OCI-LY3 (cell line): ENCODE results near the gene SRP68.

Experiments
- H2AFZ ChIP-seq: fragments of 200-600, 300-600 bp; shearing (Covaris generic); 2 replicates; pipeline ENCODE4 v1.6.0; 2014; ENCODE audit warnings: antibody characterized with exemption, low read depth, low read length
- H3K27ac ChIP-seq: fragments of 200-600, 300-600 bp; sonication (generic); 2 replicates; pipeline ENCODE4 v1.5.1; 2014; ENCODE audit warnings: mild to moderate bottlenecking, low read length, moderate library complexity, mixed read lengths
- H3K27me3 ChIP-seq: fragments of 200-600, 300-600 bp; sonication (generic); 2 replicates; pipeline ENCODE4 v1.6.1; 2014; ENCODE audit warnings: low read depth, low read length, mixed read lengths
- H3K36me3 ChIP-seq: fragments of 200-600, 300-600 bp; sonication (generic); replicated peaks from 2 replicates; pipeline ENCODE3; 2014; ENCODE audit warnings: low read depth, low read length, mixed read lengths
- H3K4me1 ChIP-seq: fragments of 300-600, 200-600 bp; sonication (generic); 2 replicates; pipeline ENCODE4 v1.6.1; 2014; ENCODE audit warnings: low read length, mixed read lengths
- H3K4me2 ChIP-seq: fragments of 200-600, 300-600 bp; sonication (generic); 2 replicates; pipeline ENCODE4 v1.6.1; 2014; ENCODE audit warnings: low read length, mixed read lengths
- H3K4me3 ChIP-seq: fragments of 300-600, 200-600 bp; sonication (generic); 2 replicates; pipeline ENCODE4 v1.5.1; 2014; ENCODE audit warnings: antibody characterized with exemption, mild to moderate bottlenecking, low read length, moderate library complexity
- H3K79me2 ChIP-seq: fragments of 300-600, 200-600 bp; shearing (Covaris generic); 2 replicates; pipeline ENCODE4 v1.6.1; 2014; ENCODE audit warnings: mild to moderate bottlenecking, low read length, mixed read lengths
- H3K9ac ChIP-seq: fragments of 300-600, 200-600 bp; shearing (Covaris generic); 2 replicates; pipeline ENCODE4 v1.6.0; 2014; ENCODE audit warnings: mild to moderate bottlenecking, low read length, moderate library complexity
- H3K9me3 ChIP-seq: fragments of 200-600, 300-600 bp; shearing (Covaris generic); 2 replicates; pipeline ENCODE4 v1.6.1; 2014; ENCODE audit warnings: low read length, mixed read lengths; ENCODE audit not compliant: insufficient read depth
- H4K20me1 ChIP-seq: fragments of 200-600, 300-600 bp; sonication (generic); 2 replicates; pipeline ENCODE4 v1.6.1; 2016; ENCODE audit warnings: low read length, mixed read lengths; ENCODE audit not compliant: insufficient read depth
- CTCF ChIP-seq: fragments of 200-600, 300-600 bp; sonication (generic); IDR thresholded peaks from 2 replicates; pipeline ENCODE4 v1.5.1; 2014; ENCODE audit warnings: antibody characterized with exemption, low read length, low read depth
- EZH2phosphoT487 ChIP-seq: fragments of 200-600 bp; shearing (Covaris generic); IDR thresholded peaks from 2 replicates; pipeline ENCODE4 v1.6.1; 2018; ENCODE audit warnings: antibody characterized with exemption, mixed run types, low read depth

SRP68 gene

GRCh38 chr17:76053246-76054111, 18.8 kb downstream of the SRP68 start:
- Histone ChIP-seq H3K4me1 (no peaks in the 10 kb centered on the region), H3K27me3 (no peaks in the 10 kb centered on the region), H3K36me3 (peaks cover 51% of the 10 kb centered on the region), H3K9me3 (no peaks in the 10 kb centered on the region), H3K9ac (no peak overlapping the region), H3K4me3 (no peak overlapping the region), H3K79me2 (no peaks in the 10 kb centered on the region), H3K27ac (no peak overlapping the region), H4K20me1 (no peaks in the 10 kb centered on the region; the same call in 1 of the 2 replicates), H3K4me2 (no peak overlapping the region), H2AFZ (no peak overlapping the region)
- TF ChIP-seq EZH2phosphoT487 (no peak), CTCF (no peak)

- Histone ChIP-seq H3K79me2 (no peaks in the 10 kb centered on the region), H3K4me2 (no peak overlapping the region), H4K20me1 (no peaks in the 10 kb centered on the region; the same call in 1 of the 2 replicates)
Measured at GRCh38 chr17:76051561-76051960, 20.8 kb downstream of the SRP68 start.

GRCh38 chr17:76050538-76051467, 21.5 kb downstream of the SRP68 start:
- Histone ChIP-seq H3K4me1 (no peaks in the 10 kb centered on the region), H3K79me2 (no peaks in the 10 kb centered on the region), H3K9ac (no peak overlapping the region), H3K4me3 (no peak overlapping the region), H3K27me3 (no peaks in the 10 kb centered on the region), H2AFZ (no peak overlapping the region), H4K20me1 (no peaks in the 10 kb centered on the region; the same call in 1 of the 2 replicates), H3K27ac (no peak overlapping the region), H3K4me2 (no peak overlapping the region), H3K36me3 (peaks cover 46% of the 10 kb centered on the region), H3K9me3 (no peaks in the 10 kb centered on the region)
- TF ChIP-seq CTCF (no peak), EZH2phosphoT487 (no peak)

More at GRCh38 chr17:76051561-76051960, 20.8 kb downstream of the SRP68 start:
- H3K4me1 ChIP-seq: no peaks in the 10 kb centered on the region
- no peak for TF ChIP-seq EZH2phosphoT487
- TF ChIP-seq CTCF: no peak
- H3K4me3 ChIP-seq: no peak overlapping the region
- no peaks in the 10 kb centered on the region for H3K27me3 ChIP-seq
- H3K36me3 ChIP-seq: peaks cover 53% of the 10 kb centered on the region
- no peak overlapping the region for H3K9ac ChIP-seq
- H3K9me3 ChIP-seq: no peaks in the 10 kb centered on the region
- no peak overlapping the region for H2AFZ ChIP-seq
- H3K27ac ChIP-seq: no peak overlapping the region
